Measurements from ENCODE around the gene CRYBB3.

Gene CRYBB3

DNA sequence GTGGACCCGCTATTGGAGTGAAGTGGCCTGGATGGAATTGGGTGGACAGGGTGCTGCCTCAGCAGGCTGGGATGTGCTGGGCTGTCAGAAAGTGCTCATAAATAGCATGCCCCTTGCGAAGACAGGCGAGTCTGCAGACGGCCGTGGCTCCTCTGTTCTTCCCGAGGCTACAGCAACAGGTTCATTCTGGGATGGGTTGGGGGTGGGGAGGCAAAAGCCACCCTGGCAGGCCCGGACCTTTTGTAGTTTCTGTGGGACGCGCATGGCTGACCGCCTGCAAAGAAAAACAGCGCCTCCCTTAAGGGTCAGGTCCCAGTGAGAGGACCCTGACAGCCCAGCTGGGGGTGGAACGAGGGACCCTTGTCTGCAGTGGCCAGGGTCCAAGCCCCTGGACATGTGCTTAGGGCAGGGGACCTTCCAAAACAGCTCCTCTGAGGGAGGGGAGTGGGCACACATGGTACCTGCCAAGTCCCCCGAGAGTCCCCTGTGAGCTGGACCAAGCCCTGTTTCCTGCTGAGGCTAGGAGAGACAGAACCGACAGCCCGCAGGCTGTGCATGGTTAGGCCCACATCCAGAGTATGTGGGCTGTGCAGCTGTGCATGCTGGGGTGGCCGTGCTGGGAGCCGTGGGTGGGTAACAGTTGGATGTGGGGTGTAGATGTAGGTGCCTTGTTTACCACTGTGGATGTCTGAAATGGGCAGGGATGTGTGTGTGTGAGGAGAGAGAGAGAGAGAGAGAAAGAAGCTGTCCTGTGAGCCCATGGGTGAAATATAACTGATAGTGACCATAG lies at the start of gene CRYBB3:
CRYBB3 (plus strand) TSS at position 128 of the 790 bp plus-strand sequence. CDS start 1,539 bp downstream, outside the sequence.
- no peak for DNase-seq

- DNase-seq, result no peak
These were observed 45.5 kb upstream of the CRYBB3 start for GRCh38 chr22:25153961-25154666.

- no peak for DNase-seq
These were observed 45.0 kb upstream of the CRYBB3 start for GRCh38 chr22:25154667-25154999.

DNA sequence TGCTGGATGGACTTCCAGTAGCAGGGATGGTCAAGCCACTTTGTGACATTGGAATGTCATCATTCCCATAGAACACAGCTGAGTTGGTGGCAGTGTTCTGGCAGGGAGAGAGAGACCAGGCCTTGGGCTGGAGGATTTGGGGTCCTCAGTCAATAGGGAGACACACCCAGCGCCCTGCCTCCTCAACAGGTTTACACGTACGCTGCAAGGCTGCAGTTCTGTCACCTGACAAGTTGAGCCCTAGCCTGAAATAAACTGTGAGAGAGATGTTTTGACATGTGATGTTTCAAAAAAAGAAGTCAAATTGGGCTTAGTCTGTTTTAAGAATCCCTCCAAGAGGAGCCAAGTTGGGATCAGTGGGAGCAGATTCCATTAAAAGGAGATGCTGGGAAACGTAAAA lies 42.9 kb upstream of the CRYBB3 start:
- no peak for DNase-seq

GRCh38 chr22:25159028-25159427 lies 40.6 kb upstream of the CRYBB3 start:
- no peak for DNase-seq

DNA sequence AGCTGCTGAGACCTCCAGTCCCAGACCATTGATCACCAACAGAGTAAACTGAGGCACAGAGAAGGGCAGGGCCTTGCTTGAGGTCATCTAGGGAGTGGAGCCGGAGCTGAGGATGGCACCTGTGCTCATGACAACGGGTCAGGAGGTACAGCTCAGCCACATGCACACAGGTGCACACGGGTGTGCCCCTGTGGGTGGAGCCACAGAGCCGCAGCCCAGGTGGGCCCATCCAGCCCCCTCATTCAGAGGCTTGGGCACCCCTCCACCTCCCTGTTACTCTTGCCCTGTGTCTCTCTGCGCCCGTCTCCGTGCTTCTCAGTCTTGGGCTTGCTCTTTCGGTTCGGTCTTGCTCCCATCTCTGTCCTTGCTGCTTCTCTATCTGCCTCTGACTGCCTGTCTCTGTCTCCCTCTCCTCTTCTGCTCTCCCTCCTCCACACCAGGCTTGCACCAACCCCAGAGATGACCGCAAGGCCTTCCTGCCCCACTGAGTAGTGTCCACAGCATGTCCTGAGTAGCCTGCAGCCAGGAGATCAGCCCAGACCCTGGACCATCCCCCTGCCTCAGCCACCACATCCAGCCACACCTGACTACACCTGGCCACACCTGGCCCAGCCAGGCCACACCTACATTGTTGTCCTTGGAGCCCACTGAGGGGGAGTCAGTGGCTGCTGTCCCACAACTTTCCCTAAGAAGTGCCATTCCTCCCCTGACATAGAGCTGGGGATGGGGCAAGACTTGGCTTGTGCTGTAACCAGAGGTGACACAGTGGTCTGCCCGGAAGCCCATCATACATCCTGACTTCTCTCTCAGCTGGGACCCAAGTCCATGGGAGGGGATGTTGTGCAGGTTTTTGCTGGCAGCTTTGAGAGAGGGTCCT lies 39.3 kb upstream of the CRYBB3 start:
- DNase-seq, result no peak

DNA sequence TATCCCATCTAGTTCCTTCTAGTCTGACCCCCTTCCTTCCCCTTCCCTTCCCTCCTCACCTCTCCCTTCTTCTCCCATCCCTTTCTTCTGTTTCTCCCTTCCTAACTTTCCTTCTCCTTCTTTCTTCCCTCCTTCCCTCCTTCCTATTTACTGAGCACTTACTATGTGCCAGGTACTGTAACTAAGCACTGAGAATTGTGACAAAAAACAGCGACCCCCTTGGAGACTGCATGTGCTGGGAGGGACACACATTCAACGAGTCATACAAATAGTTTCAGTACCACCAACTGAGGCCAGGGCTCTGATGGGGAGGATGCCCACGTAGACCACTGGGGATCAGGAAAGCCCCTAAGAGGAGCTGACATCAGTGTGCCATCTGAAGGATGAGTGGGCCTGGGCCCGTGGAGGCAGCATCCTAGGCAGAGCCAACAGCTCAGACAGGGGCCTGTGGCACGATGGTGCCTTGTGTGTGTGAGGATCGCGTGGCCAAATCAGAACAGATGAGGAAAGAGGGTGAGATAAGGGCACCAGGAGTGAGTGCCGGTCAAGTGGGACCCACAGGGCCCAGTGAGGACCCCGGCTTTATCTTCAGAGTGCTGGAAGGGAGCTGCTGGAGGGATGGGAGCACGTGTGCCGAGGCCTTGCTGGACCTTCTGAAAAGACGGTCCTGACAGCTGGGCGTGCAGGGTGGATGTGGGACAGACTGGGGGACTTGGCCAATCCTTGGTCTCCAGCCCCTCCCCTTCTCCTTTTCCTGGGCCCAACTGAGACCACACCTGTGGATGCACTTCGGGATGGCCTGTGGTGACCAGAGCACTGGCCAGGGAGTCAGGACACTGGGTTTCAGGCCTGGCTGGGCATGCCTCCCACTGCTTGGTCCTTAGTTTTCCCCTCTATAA lies 38.4 kb upstream of the CRYBB3 start:
- no peak for DNase-seq

GRCh38 chr22:25161916-25162530 lies 37.6 kb upstream of the CRYBB3 start:
- no peak for DNase-seq

DNA sequence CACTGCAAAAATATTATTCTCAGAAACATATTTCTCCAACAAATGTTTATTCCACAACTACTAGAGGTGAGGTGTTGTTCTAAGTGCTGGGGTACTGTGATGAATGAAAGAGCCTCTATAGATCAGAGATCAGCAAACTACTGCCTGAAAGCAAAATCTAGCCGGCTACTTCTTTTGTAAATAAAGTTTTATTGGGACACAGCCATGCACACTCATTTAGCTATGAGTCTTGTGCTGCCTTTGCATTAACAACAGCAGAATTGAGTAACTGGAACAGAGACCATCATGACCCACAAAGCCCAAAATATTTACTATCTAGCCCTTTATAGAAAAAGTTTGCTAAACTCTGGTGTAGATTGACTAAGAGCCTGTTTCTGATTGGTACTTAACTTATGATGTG lies 37.1 kb upstream of the CRYBB3 start:
- DNase-seq, result no peak

DNA sequence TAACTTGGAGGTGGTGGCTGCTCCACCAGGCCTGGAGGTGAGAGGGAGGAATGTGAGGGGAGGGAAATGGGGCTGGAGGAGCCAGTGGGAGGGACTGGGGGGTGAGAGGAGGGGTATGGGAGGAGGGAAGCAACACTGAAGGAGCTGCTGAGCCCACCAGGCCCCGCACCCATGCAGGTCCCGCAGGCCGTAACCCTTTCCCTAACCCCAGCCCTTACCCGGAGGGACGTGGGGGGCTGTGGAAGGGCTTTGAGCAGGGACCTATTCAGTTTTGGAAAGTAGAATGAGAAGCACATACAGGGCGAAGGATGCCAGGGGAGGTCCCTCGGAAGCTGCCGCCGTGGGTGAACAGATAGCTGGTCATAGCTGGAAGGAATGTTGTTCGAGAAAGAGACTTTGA lies 33.9 kb upstream of the CRYBB3 start:
- DNase-seq, result no peak

DNA sequence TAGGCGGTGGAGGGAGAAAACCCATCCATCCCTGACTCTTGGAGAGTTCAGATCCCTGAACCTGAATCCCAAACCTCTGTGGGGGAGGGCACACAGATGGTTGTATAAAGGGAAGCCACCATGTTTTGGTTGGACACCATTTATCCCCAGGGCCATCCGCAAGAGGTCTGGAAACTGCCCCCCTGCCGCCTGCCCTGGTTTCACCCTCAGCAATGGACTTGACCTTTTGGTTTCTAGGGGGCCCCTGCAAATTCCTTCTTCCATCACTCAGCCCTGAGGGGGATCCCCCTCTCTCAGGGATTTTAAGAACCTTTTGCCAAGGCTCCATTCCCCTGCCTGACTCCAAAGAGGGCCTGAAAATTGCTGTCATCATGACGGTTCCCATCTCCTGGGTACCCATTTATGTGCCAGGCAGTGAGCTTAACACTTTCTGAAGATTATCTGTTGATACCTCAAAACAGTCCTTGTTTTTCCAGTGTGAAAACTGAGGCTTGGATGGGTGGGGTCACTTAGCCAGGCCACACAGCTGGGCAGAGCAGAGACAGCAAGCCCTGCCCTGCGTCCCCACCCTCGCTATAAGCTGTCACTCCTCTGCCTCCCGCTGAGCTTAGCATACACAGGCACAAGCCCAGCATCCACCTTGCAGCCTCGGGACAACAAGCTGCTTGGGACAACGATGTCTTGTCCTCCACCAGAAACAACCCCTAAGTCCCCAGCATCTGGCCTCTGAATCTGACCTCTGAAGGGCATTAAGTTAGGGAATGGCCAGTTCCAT lies 33.2 kb upstream of the CRYBB3 start:
- DNase-seq, result no peak

GRCh38 chr22:25167082-25167481 lies 32.6 kb upstream of the CRYBB3 start:
- no peak for DNase-seq

GRCh38 chr22:25167834-25168601 lies 31.6 kb upstream of the CRYBB3 start:
- no peak for DNase-seq

GRCh38 chr22:25169278-25170031 lies 30.2 kb upstream of the CRYBB3 start:
- no peak for DNase-seq

DNA sequence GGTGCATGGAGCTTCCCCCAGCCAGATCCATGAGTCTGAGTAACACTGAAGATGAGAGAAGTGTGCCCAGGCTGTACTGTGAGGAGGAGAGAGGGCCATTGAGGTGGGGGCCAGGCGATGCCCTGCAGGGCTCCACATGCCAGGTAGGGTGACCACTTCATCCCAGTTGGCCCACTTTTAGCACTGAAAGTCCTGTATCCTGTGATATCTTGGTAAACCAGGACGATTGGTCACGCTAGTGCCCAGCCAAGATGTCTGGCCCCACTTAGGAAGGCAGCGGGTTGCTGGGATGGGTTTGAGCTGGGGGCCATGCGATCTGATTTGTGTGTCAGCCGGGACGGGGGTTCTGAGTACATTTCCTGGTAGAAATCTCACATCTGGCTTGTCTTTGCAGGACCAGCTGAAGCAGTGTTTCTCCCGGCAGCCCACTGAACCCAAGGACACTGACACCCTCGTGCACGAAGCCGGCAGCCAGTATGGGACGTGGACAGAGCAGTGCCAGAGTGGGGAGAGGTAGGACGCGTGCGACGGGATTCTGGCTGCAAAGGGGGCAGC lies 29.2 kb upstream of the CRYBB3 start:
- no peak for DNase-seq

DNA sequence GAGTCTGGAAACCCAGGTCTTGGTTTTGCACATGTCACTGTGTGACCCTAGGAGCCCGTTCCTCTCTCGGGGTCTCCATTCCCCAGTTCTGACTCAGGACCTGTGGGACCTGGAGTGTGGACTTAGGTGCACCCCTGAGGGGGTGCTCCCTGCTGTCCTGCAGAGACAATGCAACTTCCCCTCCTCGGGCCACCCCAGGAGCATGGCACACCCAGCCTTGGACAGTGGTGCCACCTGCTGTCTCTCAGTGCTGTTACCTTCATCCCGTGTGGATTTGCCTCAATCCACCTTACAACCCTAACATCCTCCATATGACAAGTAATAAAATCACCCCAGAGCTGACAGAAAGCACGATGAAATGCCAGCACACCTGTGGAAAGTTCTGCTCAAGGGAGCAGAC lies 27.5 kb upstream of the CRYBB3 start:
- peak; percentile 11 for DNase-seq

- DNase-seq, result no peak
These were observed 25.3 kb upstream of the CRYBB3 start for GRCh38 chr22:25174156-25174887.

DNA sequence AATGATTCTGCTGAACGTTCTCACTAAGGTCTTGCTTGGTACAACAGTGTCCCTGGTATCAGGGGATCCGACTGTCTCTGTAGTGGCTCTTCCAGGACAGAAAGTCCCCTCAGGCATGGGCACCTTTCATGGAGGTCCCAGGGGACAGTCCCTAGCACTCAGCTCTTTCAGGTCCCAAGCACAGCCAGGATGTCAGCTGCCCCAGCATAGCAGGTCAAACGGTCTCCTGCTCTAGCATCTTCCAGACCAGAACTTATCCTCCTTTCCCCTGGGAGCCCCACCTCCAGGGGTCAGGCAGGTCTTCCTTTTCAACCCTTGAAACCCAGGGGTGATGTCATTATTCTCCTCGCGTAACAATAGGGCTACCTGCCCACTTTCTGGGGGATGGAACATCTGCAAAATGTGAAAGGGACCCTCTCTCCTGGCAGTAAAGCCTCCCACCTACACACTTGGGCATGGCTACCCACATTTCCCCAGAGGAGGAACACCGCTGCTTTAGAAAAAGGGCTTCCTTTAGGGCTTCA lies 24.7 kb upstream of the CRYBB3 start:
- no peak for DNase-seq

Data from activated CD4-positive, alpha-beta T cell treated with anti-CD3 and anti-CD28 coated beads for 1 hour (primary cell).